Hematopoietic multipotent progenitor cell treated with erythropoietin and hydrocortisone succinate and interleukin-3 and kit ligand, for 17 days (in vitro differentiated cells): ENCODE data around the gene NTN1.
"Not testable (repeated sequence)": the region's sequence is repeated elsewhere in the genome, so short reads cannot be mapped to it uniquely, and the experiment has no call there.

Experiments used
- DNase-seq: peaks from one replicate; pipeline ENCODE4 v3.0.0-alpha.2; 2015; ENCODE audit warnings: low spot score

The NTN1 gene

DNA sequence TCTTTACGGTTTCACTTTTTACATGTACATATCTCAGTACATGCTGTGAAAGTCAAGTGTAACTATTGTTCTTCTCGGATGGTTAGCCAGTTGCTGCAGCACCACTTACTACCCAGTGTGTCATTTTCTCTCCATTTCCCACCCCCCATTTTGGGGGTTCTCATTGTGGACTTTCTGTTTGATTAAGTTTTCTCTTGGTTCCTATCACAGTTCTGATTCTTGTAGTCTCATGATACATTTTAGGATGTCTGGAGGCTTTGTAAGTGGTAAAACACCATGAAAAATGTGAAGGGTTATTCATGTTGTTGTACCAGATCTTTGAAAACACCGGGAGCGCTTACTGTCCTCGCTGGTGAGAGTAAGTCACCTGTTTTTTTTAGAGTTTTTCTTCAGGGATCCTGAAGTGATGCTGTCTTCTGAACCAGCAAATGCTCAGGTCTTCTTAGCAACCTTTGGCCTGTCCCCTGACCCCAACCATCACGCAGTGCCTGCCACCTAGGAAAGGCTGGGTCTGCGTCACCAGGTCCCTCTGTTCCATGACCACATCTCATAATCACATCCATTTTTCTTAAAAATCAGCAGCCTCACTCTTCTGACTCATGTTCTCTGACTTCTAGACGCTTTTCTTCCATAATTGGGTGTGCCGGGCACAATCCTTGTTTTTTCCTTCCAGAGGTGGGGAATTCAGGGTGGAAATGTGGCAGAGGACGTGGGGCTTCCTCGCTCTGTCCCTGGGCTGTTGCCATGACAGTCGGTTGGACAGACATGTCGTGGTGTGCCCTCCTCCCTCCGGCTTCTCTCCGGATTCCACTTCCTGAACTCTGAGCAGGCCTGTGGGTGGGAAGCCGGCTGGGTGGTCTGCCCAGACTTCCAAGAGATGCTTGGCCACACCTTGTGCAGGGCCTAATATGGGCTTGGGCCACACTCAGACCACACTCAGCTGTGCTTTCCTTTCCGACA, 102.6 kb downstream of the NTN1 start:
- DNase-seq: no peak

DNA sequence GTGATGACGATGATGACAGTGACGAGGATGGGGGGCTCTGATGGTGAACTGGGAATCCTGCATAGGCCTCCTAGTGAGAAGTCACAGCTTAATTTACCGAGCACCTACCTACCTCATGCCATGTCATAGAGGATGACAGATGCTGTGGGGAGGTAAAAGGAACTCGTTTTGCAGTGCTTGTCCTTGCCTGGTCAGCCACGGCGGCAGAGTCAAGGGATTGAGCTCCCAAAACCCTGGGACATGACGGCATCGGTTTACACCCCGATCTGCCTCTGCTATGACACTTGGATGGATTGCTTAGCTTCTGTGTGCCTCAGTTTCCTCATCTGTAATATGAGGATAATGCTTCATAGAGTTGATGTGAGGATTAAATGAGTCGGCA, 103.2 kb downstream of the NTN1 start:
- no peak for DNase-seq

- no peak for DNase-seq
Observed at GRCh38 chr17:9125722-9126121, 104.4 kb downstream of the NTN1 start.

- DNase-seq: no peak
Observed at GRCh38 chr17:9127340-9127739, 106.0 kb downstream of the NTN1 start.

DNA sequence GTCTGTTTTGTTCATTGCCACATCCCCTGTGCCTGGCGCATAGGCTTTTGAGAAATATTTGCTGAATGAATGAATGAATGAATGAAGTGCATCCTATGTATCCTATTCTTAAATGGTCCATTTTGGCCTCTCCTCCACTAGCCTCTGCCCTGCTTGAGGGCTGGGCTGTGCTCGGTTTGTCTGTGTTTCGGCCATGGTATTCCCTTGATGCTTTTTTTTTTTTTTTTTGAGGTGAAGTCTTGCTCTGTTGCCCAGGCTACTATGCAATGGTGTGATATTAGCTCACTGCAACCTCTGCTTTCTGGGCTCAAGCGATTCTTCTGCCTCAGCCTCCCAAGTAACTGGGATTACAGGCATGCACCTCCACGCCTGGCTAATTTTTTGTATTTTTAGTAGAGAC, 110.1 kb downstream of the NTN1 start:
- no peak for DNase-seq

DNA sequence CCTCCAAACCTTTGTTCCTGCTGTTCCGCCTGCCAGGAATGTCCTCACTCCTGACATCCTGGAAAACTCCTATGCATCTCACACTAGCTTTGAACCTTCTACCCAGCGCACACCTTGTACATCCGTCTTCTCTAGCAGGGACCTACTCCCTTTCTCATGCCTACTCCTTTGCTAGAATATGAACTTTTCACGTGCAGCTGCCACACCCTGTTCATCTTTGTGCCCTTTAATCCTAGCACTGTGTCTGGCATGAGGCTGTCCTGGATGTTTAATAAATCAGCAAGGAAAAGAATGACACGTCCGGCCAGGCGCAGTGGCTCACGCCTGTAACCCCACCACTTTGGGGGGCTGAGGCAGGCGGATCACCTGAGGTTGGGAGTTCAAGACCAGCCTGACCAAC, 111.0 kb downstream of the NTN1 start:
- DNase-seq: no peak

DNA sequence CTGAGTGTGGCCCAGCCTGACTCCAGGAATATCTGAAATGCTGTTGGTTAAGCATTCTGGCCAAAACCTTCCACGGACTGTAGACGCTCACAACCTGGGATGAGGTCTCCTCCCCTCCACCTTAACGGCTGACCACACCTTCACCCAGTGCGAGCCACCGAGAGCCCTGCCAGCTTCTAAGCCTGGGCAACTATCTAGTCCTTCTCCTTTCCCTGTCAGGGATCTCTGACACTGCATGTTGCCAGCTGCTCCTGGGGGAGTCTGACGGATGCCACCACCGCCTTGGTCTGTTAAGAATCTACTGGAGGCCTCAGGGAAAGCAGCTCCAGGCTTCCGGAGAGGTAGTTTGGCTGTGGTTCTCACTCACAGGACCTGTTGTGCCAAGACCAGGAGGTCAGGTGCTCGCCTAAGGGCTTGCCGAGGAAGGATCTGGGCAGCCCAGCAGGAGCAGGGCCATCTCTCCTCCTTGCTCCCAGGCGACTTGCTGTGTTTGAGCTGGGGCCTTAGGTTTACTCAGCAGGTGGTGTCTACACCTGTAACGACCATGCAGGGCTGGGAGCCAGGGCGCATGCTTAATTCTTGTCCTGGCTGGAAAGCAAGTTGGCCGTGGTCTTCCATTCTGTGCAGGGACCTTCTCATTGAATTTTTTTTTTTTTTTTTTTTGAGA, 111.8 kb downstream of the NTN1 start:
- DNase-seq: no peak

DNA sequence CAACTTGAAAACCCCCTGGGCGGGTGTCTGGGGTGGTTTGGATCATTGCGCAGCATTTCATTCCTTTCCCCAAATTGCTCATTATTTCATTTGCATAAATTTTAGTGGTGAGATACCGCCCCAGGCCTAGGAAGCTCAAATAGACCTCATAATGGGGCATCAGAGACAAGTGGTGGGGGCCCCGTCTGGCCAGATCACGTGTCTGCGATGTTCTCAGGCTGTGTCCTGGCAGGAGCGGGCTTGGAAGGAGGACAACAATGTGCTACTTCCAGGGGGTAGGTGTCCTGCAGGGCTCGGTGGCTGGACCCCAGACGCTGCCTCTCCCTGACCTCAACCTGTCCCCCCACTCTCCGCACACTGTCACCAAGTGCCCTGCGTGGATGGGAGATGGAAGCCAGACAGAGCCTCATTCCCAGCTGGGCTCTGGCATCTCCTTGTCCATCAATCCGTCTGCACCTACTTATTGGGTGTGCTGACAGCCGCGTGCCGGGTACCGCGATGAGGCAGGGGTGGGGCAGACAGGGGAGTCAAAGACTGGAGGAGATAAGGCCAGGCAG, 116.9 kb downstream of the NTN1 start:
- no peak for DNase-seq

- no peak for DNase-seq
Observed at GRCh38 chr17:9139695-9140094, 118.4 kb downstream of the NTN1 start.

DNA sequence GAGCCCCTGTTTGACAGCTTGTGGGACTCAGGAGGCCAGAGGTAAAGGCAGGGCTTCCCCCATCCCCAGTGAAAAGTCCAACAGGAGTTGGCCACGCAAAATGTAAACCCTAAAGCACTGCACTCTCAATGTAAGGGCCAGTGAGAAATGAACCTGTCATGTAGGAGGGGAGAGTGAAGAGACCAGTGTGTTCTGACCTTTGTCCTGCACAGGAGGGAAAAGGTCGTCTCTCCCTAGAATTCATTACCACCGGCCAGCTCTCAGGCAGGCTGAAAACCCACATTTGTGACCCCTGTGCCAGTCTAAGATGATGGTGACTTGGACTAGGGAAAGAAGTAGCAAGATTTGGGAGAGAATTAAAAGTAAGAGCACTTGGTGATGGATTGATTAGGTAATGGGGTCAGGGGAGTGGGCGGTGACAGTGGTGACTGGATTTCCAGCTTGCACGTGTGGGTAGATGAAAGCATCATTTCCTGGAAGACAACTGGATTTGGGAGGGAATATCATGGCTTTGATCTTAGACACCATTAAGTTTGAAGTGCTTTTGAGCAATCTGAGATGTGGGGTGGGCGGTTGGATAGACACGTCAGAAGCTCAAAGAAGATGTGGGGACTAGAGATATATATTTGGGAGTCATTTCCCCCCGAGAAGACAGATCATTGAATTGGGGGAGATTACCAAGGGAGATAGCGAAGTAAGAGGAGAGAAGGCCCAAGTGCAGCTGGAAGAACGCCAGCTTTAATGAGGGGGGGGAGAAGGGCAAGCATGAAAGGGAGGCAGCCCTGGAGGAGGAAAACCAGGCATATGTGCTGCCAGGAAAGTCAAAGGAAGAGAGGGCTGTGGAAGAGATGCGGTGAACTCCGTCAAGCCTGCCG, 119.5 kb downstream of the NTN1 start:
- no peak for DNase-seq

GRCh38 chr17:9141425-9141753, 120.1 kb downstream of the NTN1 start:
- DNase-seq: no peak

GRCh38 chr17:9142772-9143494, 121.6 kb downstream of the NTN1 start:
- no peak for DNase-seq

- DNase-seq: no peak
Observed at GRCh38 chr17:9144502-9145249, 123.4 kb downstream of the NTN1 start.

- DNase-seq: no peak
Observed at GRCh38 chr17:9146064-9146463, 124.8 kb downstream of the NTN1 start.

DNA sequence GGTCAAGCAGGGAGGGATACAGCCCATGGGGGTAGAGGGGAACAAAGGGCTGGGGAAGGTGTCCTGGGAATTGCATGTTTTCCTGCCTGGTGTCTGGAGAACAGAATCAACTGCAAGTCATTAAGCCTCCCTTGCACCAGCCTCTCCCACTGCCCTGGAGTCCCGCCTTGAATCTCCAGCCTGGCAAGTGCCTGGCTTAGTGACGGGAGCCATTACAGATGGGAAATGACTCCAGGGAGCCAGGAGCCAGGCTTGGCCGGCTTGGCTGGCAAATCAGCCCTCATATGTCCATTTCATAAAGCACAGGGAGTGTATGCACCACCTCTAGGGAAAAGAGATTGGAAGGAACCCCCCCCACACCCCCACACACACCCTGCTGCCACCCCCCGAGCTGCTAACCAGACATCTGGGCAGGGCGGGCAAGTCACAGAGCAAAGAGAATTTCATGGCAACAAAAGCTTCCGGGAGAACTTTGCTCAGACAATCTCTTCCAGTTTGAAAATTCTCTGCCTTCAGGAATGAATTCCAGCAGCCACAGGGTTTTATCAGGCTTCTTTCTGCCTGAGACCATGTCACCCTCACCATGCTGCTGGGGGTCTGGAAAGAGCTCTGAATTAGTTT, 127.7 kb downstream of the NTN1 start:
- no peak for DNase-seq

- DNase-seq: no peak
Observed at GRCh38 chr17:9150446-9151090, 129.3 kb downstream of the NTN1 start.

- no peak for DNase-seq
Observed at GRCh38 chr17:9151091-9151490, 129.8 kb downstream of the NTN1 start.

- DNase-seq: not testable (repeated sequence)
Observed at GRCh38 chr17:9151740-9152139, 130.4 kb downstream of the NTN1 start.

DNA sequence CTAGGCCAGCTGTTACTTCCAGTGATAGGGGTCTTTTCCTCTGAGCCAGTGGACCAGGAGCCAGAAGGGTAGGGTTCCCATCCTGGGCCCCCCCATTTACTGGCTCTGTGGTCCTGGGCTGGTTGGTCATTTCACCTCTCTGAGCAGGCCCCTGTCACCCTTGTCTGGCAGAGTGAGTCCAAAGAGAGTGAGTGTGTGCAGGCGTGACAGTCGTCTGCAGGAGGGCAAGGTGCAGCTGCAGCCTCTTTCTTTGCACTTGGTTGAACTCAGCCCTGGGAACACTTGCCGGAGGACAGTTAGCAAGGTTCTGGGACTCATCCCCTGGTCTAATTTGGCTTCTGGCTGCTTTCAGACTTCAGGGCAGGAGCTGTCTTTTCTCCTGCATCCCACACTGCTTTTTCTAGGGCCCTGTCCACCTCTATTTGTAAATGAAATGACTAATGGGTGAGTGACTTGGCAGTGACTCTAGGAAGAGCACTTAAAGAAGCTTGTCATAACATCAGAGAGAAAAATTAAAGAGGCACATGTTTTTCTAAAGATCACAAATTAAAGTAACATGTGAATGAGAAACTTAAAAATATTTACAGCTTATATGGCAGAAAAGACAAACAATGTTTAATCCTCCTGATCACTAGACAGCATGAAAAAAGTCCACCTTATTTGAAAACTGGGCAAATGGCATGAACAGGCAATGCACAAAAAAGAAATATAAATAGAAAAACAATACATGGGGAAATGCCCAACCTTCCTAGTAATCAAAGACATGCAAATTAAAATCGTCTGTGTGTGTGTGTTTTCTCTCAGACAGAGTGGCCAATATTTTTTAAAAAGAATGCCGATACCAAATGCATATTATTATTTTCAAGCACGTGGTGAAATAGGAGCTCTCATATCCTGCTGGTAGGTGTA, 137.5 kb downstream of the NTN1 start:
- no peak for DNase-seq
